Measurements from ENCODE around the gene OPCML. TPM values are rescaled to one million over a fixed set of nuclear protein-coding genes. Genes with fewer than 3 reads are reported as not detected.

OPCML gene
- total and polyA plus RNA-seq, 2 experiments from 2014 or later, result 1.2 to 4.4 TPM

- TF ChIP-seq POLR2AphosphoS5 (IDR thresholded peaks at IDR 0.05; ENCODE audit: low read depth), result no peak
- TF ChIP-seq ZNF331 (CRISPR knock-in tag; IDR thresholded peaks at IDR 0.05; ENCODE audit: low read depth), result no peak
These were observed 150.6 kb downstream of the OPCML start (continued) for GRCh38 chr11:133381761-133382130.

GRCh38 chr11:133366147-133366546, 166.2 kb downstream of the OPCML start:
- H3K4me3 ChIP-seq, result no peak overlapping the region
- Mint-ChIP-seq H3K27ac (no peak overlapping the region), H3K36me3 (ENCODE audit: low read depth) (no peaks in the 10 kb centered on the region), H3K4me1 (no peaks in the 10 kb centered on the region; the same call in 2 of the 3 replicates), H3K9me3 (no peaks in the 10 kb centered on the region), H3K27me3 (ENCODE audit: insufficient read depth, low read depth, poor library complexity) (peaks cover 11% of the 10 kb centered on the region), H3K4me3 (no peak overlapping the region)
- DNase-seq (ENCODE audit: low spot score), result no peak
- H3K4me1 ChIP-seq (ENCODE audit: insufficient read depth), result no peaks in the 10 kb centered on the region
- ATAC-seq, result no peak
- no peaks in the 10 kb centered on the region for H3K36me3 ChIP-seq (ENCODE audit: insufficient read depth)
- H3K27me3 ChIP-seq (ENCODE audit: insufficient read depth), result no peaks in the 10 kb centered on the region
- H3K79me2 ChIP-seq (replicated peaks; ENCODE audit: insufficient read depth), result no peaks in the 10 kb centered on the region
- no peaks in the 10 kb centered on the region for H4K20me1 ChIP-seq (replicated peaks; ENCODE audit: insufficient read depth)
- H2AFZ ChIP-seq, result no peak overlapping the region
- no peak overlapping the region for H3K27ac ChIP-seq (ENCODE audit: low read depth)
- H3K4me2 ChIP-seq, result no peak overlapping the region
- 0 out of 2 replicates have a peak, but pooled peaks cover 3% of the 10 kb centered on the region for H3K9me2 ChIP-seq (ENCODE audit: insufficient read depth)
- H3F3A ChIP-seq (replicated peaks; ENCODE audit: low read depth), result no peaks in the 10 kb centered on the region
- TF ChIP-seq JUNB (IDR thresholded peaks at IDR 0.05; ENCODE audit: unreplicated experiment) (no peak), POLR2AphosphoS5 (IDR thresholded peaks at IDR 0.05; ENCODE audit: low read depth) (no peak), CTCF (conservative IDR thresholded peaks at IDR 0.05; ENCODE audit: low read depth in 2 of 2) (no peak), STAT1 (IDR thresholded peaks at IDR 0.05; ENCODE audit: unreplicated experiment) (no peak), EZH2 (IDR thresholded peaks at IDR 0.05; ENCODE audit: low read depth, unreplicated experiment) (no peak), ETS1 (IDR thresholded peaks at IDR 0.05) (no peak), ZNF331 (CRISPR knock-in tag; IDR thresholded peaks at IDR 0.05; ENCODE audit: low read depth) (no peak), ZNF462 (CRISPR knock-in tag; IDR thresholded peaks at IDR 0.05) (no peak), NANOG (IDR thresholded peaks at IDR 0.05; ENCODE audit: borderline replicate concordance) (no peak), REST (IDR thresholded peaks at IDR 0.05; ENCODE audit: unreplicated experiment) (no peak), EZH2phosphoT487 (IDR thresholded peaks at IDR 0.05; ENCODE audit: unreplicated experiment) (no peak), CREB1 (CRISPR knock-in tag; IDR thresholded peaks at IDR 0.05; ENCODE audit: low read depth) (no peak), ZNF114 (CRISPR knock-in tag; IDR thresholded peaks at IDR 0.05) (no peak)

Measured in GM23338 (cell line).